Stimulated activated CD8-positive, alpha-beta memory T cell treated with anti-CD3 and anti-CD28 coated beads, Interleukin-4, amount 100 ng/mL, for 24 hours (primary cell): Measurements from ENCODE around the gene CXCL3.

Source experiments
- DNase-seq: peaks from one replicate; pipeline ENCODE4 v3.0.0-alpha.2; 2020; ENCODE audit warnings: low read depth

The CXCL3 gene

GRCh38 chr4:74055498-74055897 lies 17.0 kb upstream of the CXCL3 start:
- DNase-seq: no peak

- no peak for DNase-seq
Observed at GRCh38 chr4:74055096-74055495, 16.6 kb upstream of the CXCL3 start.

GRCh38 chr4:74054483-74055047 lies 16.1 kb upstream of the CXCL3 start:
- DNase-seq: no peak

- DNase-seq: no peak
Observed at GRCh38 chr4:74047152-74047551, 8.7 kb upstream of the CXCL3 start.

- no peak for DNase-seq
Observed at GRCh38 chr4:74045772-74046171, 7.3 kb upstream of the CXCL3 start.

- no peak for DNase-seq
Observed at GRCh38 chr4:74045247-74045646, 6.8 kb upstream of the CXCL3 start.

- DNase-seq: no peak
Observed at GRCh38 chr4:74044677-74045076, 6.2 kb upstream of the CXCL3 start.

GRCh38 chr4:74042681-74043080 lies 4.2 kb upstream of the CXCL3 start:
- DNase-seq: no peak

- DNase-seq: no peak
Observed at GRCh38 chr4:74041418-74041817, 2.9 kb upstream of the CXCL3 start.

- DNase-seq: no peak
Observed at GRCh38 chr4:74039315-74039763, 850 bp upstream of the CXCL3 start.

GRCh38 chr4:74038086-74038424 lies 434 bp downstream of the CXCL3 start:
- no peak for DNase-seq

GRCh38 chr4:74037076-74037955 lies 1.2 kb downstream of the CXCL3 start:
- no peak for DNase-seq

GRCh38 chr4:74033739-74034138 lies 4.8 kb downstream of the CXCL3 start:
- DNase-seq: no peak

- no peak for DNase-seq
Observed at GRCh38 chr4:74032064-74032463, 6.4 kb downstream of the CXCL3 start.

GRCh38 chr4:74031576-74031975 lies 6.9 kb downstream of the CXCL3 start:
- DNase-seq: no peak

- DNase-seq: no peak
Observed at GRCh38 chr4:74030285-74030684, 8.2 kb downstream of the CXCL3 start.

- no peak for DNase-seq
Observed at GRCh38 chr4:74028504-74028903, 10.0 kb downstream of the CXCL3 start.

- no peak for DNase-seq
Observed at GRCh38 chr4:74023709-74024108, 14.8 kb downstream of the CXCL3 start.

GRCh38 chr4:74021601-74022000 lies 16.9 kb downstream of the CXCL3 start:
- no peak for DNase-seq

GRCh38 chr4:74018771-74019170 lies 19.7 kb downstream of the CXCL3 start:
- DNase-seq: no peak

- no peak for DNase-seq
Observed at GRCh38 chr4:74018116-74018515, 20.4 kb downstream of the CXCL3 start.

- DNase-seq: no peak
Observed at GRCh38 chr4:74016068-74016467, 22.4 kb downstream of the CXCL3 start.

- no peak for DNase-seq
Observed at GRCh38 chr4:74015126-74015780, 23.2 kb downstream of the CXCL3 start.
